Stimulated activated CD4-positive, alpha-beta T cell treated with anti-CD3 and anti-CD28 coated beads, Interleukin-12 subunit alpha, Interleukin-12 subunit beta, amount 100 ng/mL, for 4 hours (primary cell): ENCODE results near the gene CCNA2.

Experiments
- DNase-seq: peaks from one replicate; pipeline ENCODE4 v3.0.0-alpha.2; 2020

Gene CCNA2

GRCh38 chr4:121771869-121772268, 51.8 kb downstream of the CCNA2 start:
- no peak for DNase-seq

GRCh38 chr4:121769341-121769740, 54.3 kb downstream of the CCNA2 start:
- no peak for DNase-seq

- DNase-seq, result no peak
These were observed 56.5 kb downstream of the CCNA2 start for GRCh38 chr4:121767166-121767565.
